Inflammatory macrophage treated with lipopolysaccharide for 1 hour (primary cell): Measurements from ENCODE around the gene KCNH1.

Experiments
- DNase-seq, 2 donors: peaks; one replicate each; pipeline ENCODE4 v3.0.0-alpha.2; 2020 to 2022

The KCNH1 gene

DNA sequence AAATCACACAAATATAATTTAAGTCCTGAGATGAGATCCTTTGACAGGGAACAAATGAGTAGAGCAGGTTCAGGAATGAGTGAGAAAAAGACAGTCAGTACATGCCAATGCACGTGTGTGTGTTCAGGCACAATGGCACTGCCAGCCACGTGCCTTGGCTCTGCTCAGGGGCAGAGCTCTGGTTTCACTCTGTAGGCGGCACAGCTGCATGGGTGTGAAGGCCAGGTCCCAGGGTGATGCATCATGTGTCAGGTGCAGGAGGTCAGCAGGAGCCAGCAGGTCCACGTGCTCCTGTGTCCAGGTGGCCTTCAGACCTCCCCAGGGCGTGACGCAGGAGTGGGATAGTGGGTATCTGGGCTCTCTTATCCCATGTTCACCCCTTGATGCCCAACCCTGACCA is 386.1 kb downstream of the KCNH1 start:
- no peak for DNase-seq

DNA sequence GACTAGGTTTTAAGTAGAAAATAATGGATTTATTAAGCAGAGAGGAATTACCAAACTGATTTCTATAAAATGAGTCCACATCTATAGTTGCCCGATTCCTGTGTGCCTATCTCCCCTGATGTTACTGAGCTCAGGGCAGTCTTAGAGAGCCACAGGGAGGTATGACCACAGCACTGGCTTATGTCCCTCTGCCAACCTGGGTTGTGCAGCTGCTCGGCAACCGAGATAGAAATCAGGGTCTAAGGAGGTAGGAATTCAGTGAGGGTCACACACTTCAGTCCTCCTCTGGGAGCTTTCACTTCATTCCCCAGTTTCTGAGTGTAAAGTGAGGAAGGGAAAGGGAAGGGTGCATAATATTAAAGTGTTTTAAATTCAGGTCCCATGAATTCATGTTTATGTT is 386.8 kb downstream of the KCNH1 start:
- no peak for DNase-seq

DNA sequence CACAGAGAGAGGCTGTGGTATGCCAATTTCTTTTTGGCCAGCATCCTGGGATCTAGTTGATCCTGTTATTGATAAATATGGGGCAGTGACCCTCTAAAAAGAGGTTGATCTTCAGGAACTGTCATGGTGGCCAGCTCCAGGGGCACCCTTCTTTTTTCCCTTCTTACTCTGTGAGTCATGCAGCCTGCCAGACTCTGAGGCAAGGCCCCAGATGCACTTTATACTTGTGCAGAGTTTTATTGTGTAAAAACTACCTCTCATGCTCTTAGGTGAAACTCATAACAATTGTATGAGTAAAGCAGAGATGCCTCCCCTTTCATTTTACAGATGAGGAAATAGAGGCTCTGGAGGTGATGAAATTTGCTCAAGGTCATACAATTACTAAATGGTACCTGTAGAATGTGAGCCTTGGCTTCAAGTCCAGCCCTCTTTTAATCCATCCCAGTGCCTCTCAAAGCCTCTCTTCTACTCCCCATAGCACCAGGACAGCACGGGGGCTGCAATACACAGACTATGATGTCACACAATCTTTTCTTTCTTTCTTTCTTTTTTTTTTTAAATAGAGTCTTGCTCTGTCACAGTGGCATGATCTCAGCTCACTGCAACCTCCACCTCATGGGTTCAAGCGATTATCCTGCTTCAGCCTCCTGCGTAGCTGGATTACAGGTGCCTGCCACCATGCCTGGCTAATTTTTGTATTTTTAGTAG is 387.8 kb downstream of the KCNH1 start:
- no peak for DNase-seq

DNA sequence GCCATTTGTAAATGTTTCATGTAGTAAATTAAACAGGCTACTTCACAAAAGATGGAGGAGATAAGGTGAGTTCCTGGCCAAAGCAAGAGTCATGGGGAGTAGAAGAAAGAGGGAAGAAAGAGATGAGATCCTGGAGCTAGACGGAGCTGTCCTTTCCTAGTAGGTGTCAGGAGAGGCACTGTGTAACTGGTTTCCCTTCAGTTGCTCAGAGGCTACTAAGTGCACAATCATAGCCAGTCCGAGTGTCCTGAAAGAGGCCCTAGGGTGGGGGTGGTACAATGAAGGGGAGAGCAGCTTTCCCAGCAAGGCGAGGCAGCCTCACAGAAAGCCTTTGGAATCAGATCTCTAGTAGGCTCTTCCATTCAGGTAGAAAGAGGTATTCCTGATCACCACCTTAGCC is 390.9 kb downstream of the KCNH1 start:
- no peak for DNase-seq

DNA sequence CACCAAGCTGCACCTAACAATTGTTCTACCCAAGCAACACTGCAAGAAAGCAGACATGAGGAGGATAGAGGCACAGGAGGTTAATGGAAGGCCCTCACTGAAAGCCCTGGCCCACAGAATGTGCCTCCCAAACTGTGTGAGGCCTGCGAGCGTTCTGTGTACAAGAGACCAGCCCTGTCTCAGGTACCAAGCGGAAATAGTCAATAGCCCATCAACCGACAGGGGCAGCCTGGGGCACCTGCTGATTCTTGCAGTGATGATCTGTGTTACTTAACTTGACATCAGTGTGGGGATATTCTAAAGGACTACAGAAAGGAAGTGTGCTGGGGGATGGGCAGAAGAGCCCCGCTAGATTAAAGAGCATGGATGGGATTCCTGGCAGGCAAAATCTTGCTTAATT is 392.4 kb downstream of the KCNH1 start:
- DNase-seq = no peak

DNA sequence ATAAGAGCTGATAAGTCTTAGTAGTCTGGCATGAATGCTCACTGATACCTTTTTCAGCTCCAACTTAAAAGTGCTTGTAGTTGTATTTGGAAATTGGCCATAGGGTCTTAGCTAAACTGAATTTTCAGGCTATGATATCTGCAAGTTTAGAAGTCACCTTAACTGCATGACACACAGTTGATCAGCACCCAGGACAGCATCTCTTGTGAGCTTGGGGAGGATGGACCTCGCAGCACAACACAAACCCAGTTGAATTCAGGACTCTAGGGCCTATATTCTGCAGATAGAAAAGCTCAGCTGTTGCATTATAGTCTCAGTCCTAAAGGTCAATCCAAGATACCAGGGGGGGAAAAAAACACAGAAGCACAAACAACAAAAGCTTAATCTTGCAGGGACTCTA is 394.3 kb downstream of the KCNH1 start:
- no peak for DNase-seq

DNA sequence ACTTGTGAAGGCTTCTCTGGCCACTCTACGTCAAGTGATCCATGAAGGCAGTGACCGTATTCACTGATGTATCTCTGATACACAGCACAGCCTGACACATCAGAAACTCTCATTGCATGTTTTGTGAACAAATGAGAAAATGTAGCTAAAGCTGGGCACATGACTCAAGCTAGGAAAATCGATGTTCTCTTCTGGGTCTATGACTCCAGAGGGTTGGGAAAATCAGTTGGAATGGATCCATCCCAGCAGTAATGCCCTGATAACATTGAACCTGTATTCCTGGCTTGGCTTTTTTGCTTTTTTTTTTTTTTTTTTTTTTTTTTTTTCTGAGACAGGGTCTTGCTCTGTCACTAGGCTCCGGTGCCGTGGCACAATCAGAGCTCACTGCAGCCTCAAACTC is 395.7 kb downstream of the KCNH1 start:
- DNase-seq = no peak

DNA sequence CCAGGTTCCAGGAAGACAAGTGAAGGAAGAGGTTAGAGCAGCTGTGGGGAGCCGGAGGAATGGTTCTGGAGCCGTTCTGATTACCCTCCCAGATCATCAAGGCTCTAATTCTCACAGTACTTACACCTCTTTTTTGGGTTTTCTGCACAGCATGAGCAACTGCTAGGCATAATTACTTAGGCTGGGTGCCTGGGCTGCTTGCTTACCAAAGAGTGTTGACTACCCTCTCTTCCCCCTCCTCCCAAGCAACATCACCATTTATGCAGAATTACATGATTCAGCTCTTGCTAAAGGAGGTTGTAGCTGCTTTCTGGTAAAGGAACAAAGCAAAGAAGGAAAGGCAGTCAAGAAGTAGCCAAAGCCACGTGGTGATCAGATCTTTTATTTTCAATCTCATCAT is 397.2 kb downstream of the KCNH1 start:
- no peak for DNase-seq

DNA sequence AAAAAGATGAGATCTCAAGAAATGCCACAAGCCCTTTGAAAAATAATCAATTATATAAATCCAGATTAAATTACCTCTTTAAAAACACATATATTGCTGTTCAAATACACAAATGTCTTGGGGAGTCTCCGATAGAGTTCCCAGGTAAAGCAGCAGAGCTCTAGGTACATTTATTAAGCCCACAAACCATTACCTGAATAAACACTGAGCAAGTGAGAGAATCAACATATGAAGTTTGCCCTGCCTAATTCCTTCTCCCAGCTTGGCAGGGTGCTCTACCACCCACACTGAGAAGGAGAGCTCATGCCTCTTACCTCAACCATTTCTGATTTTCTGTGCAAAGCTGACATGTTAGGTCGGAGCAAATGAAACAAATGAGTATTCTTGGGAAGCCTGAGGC is 402.4 kb downstream of the KCNH1 start:
- no peak for DNase-seq

DNA sequence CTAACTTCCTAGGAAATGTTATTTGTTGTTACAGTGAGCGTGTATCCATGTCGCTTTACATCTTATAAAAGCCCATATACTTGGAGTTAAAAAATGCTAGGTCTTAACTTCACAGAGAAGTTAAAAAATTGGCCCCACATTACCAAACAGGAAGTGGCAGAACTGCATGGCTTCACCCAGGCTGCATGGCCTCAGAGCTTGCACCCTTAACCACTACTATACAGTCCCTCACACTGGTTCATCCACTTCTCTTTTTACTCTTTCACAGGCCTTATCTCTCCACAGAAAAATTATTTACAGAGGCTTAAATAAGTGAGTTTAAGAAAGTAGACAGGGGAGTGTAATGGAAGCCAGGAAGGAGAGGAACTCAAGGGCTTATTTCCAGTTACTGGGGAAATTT is 402.8 kb downstream of the KCNH1 start:
- no peak for DNase-seq

DNA sequence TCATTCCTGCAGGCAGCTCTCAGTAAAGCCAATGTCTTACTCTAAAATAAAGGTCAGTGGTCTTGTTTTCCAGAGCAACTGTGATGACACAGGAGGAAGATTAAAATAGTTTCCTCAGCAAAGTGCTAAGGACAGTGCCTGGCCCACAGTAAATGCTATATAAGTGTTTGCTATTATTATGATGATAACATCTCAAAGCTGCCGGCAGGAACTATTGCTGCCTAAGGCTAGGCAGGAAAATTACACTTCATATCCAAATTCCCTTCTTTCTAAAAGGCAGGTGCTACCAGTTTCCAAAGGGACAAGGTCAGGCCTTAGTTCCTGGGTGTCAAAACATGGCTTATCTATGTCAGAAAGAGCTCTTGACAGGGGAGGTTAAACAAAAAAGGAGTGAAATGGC is 403.9 kb downstream of the KCNH1 start:
- no peak for DNase-seq

DNA sequence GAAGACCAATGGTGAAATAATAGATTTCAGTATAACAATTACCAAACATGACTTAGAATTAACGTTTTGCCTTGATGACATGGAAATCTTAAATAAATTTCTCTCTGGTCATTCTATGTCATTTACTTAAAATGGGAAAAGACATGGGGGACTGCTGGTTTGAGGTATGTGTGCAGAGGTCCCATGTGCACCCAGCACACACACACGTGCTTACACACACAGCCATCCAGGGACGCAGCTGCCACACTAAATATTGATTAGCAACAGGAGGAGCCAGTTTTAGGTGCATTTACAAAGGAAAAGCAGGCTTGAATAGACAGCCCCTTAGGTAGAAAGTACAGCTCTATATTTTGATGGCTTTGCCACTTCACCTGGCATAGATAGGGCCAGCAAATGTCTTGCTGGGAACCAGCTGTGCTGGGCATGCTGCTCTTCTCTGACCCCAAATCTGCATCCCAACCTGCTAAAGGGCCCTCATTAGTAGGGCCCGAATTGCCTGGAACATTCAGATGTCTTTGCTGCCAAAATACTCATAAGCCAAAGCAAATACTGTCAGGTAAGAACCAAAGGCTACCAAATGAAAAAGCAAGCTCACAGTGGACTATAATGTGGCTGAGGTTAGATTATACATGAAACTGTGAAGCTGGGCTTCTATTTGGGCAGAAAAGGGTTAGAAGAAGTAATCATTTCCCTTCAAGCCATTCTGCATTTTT is 405.4 kb downstream of the KCNH1 start:
- DNase-seq = no peak

DNA sequence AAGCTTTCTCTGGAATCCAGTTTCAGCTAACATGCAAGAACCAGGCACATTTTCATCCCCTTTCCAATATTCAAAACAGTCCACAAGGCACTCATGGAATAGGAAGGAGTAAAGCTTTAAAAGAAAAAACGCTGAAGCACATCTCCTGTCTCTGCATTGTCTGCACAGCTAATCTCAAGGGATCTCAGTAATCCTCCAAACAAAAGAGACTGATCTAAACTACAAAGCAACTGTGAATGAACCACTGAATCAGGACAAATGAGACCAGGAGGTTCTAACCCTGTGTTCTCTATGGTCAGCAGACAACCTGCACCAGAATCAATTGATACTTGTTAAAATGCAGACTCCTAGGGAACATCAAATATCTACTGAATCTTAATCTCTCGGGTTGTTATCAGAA is 406.2 kb downstream of the KCNH1 start:
- no peak for DNase-seq

DNA sequence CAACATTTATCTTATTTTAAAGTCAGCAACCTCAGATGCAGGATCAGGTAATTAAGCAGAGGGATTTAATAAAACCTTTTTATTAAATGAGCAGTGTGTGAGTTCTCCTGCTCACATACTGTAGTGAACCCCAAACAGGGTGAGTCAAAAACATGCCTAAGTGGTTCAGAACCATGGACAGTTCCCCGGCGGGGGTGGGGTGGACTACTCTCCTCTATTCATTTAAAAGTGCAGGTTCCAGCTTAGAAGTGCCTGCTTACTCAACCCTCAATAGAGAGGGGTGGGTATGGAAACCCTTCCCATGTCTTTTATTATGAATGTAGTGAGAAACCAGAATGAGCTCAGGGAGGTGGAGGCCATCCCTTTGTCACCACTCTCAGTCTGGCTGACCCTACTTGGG is 407.3 kb downstream of the KCNH1 start:
- DNase-seq = peak; percentile 13

DNA sequence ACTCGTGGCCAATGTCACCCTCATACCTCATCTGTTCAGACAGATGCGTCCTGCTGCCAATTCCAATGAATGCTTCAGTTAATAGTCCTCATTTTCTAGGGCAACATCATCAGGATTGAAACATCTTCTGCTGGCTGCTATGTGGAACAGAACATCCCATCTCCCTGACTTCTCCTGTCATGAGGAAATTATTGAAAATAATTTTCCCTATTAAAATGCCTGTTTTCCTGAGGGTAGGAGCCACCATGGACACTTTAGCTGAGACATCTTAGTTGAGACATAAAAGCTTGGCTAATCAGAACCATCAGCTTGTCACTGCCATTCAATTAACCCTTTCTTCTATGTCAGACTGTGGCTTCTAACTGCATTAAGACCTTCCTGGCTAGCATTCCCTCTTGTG is 409.2 kb downstream of the KCNH1 start:
- DNase-seq = no peak

DNA sequence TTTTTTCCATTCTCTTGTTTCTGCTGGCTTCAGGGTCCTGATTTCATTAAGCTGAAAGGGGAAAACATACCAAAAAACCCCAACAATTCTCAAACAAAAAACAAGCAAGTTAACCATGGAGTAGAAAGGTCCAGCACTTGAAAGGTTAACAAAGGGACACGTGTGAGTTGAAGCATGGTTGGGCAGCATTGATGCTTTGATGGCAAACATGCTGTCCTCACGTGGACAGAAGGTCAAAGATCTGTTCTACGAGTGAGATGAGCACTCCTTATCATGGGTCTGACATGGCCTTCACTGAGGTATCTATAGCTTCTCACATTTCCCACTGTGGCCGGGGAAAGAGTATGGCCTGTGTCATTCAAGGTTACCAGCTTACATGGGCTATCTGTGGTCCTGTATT is 410.3 kb downstream of the KCNH1 start:
- DNase-seq = no peak

DNA sequence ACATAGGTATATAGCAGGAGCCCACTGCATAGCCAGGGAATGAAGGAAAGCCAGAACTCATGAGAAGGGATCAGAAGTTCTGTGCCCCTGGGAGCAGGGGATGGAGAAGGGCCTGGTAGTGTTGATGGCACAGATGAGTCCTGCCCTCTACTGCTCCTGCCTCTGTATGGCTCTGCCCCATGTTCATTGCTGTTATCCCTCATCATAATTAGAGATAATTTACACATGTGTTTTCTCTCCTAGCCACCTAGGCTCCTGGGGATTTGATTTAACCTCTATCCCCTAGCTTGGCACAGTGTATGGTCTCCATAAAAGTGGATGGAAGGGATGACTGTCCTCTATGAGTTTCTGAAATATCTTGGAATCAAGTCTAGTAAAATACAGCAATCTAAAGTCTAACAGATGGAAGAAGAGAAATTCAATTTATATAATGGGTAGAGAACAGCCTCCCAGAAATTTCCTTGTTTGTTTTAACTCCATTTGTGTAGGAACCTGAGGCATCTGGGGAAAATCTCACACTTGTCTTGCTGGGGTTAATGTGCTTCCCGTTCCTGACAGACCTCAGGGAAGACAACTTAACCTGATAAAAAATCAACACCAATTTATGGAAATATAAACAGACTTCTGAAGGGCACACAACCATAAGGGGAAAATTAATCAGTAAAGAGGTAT is 411.4 kb downstream of the KCNH1 start:
- DNase-seq = no peak

DNA sequence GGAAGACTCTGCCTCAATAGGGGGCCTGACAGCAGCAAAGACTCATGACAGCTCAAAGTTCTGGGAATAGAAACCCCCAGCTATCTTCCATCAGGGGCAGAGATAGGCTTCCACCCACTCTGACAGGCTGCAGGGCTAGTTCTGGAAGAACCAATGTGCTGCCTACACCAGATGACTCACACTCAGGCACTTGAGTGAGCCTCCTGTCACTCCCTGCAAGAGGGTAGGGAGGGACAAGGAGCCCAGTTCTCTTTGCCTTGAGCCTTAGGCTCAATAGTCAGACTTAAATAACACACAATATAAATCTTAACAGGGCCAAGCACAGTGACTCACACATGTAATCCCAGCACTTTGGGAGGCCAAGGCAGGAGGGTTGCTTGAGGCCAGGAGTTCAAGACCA is 418.9 kb downstream of the KCNH1 start:
- DNase-seq = peak in 1 of 2 donors; percentile 58

DNA sequence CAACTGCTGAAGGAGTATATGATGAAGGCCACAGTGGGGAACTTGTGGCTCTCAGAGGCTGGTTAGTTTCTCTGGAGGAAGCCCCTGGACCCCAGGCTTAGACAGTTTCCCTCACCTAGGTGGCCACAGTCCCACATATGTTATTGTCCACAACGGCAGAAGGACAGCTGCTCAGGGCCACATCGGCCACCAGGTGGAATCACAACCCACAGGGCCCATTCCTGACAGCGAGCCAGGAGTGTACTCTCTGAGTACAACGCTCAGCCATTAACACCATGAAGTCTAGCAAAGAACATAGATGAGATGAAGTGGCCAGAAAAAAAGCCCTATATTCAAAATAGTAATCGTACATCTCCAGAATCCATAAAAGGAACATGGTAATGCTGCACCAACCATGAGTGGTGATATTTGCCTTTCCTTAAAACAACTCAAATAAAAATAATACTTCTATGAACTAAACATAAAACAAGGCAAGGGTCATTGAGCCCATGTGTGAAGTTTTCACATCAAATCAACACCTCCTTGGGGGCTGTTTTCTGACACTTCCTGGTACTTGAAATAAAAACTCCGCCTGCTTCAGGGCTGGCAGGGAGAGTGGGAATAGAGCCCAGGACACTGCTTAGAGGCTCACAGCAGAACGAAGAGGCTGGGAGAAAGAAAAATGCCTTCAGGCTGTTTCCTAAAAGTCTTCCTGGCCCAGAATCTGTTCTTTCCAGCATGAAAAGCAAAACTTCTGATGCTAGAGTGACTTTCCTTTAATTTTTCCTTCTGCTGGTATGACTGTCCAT is 421.9 kb downstream of the KCNH1 start:
- no peak for DNase-seq

DNA sequence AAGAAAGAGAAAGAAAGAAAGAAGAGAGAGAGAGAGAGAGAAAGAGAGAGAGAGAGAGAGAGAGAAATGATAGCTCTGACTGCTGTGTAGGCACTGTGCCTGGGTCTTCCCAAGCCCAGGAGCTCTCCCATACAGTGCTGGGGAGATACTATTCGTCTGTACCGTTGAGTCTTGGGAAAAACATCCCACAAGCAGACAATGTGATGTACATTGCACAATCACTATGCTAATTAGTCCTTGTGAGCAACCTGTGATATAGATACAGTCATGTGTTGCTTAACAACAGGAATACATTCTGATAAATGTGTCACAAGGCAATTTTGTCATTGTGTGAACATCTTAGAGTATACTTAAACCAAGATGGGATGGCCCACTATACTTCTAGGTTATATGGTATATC is 424.2 kb downstream of the KCNH1 start:
- peak in 1 of 2 donors; percentile 62 for DNase-seq

DNA sequence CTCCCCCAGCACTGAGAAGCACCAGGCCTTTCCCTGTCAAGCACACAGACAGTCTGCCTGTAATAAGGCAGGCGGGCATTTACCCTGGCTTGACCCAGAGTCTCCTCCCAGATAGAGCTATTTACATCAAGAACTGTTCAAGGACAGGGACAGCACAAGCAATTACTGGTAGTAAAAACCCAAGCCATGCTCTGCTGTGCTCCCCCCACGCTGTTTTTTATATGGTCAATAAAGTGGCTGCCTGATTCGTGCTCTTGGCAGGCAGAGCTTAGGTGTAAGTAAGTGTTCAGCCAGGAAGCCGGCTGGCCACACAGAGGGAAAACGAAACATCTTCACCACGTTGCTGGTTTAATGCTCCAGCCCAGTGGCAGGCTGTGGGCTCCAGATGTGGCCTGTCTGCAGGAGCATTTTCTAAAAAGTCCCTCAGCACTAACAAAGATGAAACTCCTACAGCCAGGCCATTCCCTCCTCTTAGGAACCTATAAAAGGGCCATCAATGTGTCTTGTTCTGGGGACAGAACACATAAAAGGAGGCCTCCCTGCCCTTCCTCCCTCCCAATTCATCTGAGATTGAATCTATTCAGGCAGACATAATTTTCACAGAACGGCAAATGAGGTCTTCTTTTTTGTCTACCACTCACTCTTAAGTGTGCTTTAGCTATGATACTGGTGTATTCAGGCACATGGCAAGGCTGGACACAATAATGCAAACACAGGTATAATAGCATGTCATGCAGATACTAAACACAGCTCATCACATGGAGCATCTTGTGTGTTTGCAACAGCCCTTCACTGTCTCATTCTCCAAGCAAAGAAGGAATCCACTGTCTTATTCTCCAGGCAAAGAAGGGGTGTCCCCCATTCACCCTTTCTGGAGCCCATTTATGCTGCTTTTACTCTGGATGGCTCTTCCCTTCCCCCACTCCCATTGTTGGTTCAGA is 426.4 kb downstream of the KCNH1 start:
- DNase-seq = no peak

DNA sequence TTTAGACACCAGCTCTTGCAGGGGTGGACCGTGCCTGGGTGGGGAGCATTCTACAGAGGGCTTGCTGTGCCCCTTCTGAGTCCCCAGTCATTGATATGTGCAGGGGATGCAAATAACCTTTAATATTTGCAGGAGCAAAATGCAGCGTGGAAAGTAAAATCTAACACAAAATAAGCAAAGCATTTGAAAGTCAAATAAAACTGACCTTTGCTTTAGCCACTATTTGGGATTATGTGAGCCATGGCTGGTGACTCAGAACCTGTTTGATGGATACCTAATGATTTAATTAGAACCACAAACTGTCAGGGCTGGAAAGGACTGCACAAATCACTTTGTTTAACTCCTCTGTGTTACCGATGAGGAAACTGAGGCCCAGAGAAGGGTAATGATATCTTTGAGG is 427.7 kb downstream of the KCNH1 start:
- no peak for DNase-seq
